Measurements from ENCODE around the gene FPGS. TPM values are rescaled to one million over a fixed set of nuclear protein-coding genes. Genes with fewer than 3 reads are reported as not detected.

Gene FPGS
- total and polyA plus RNA-seq, 3 donors from 2014 or later: 37.9 to 105 (median 99.3) TPM

DNA sequence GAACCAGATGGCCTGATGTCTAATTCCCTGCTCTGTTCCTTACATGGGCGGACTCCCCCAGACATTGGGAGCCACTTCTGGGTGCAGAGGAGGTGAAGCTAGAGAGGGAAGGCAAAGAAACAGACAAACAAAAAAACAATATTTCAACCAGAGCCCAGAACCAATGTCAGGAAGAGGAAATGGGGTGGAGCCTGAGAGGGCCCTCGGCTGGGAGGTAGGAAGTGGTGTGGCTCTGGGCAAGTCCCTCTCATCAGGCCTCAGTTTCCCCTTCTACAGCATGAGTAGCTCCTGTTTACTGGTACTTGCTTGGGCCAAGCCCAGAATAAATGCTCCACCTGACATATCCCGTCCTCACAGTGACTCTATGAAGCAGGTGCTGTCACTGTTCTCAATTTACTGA is 35.3 kb upstream of the FPGS start:
- WGBS, 2 donors: 62 to 72% methylated on average over 2 to 3 of the region's 3 CpGs
- TF ChIP-seq, protein P1, sequence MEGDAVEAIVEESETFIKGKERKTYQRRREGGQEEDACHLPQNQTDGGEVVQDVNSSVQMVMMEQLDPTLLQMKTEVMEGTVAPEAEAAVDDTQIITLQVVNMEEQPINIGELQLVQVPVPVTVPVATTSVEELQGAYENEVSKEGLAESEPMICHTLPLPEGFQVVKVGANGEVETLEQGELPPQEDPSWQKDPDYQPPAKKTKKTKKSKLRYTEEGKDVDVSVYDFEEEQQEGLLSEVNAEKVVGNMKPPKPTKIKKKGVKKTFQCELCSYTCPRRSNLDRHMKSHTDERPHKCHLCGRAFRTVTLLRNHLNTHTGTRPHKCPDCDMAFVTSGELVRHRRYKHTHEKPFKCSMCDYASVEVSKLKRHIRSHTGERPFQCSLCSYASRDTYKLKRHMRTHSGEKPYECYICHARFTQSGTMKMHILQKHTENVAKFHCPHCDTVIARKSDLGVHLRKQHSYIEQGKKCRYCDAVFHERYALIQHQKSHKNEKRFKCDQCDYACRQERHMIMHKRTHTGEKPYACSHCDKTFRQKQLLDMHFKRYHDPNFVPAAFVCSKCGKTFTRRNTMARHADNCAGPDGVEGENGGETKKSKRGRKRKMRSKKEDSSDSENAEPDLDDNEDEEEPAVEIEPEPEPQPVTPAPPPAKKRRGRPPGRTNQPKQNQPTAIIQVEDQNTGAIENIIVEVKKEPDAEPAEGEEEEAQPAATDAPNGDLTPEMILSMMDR (IDR thresholded peaks at IDR 0.05): no peak
- TF ChIP-seq POLR2A (IDR thresholded peaks at IDR 0.05): no peak
- Histone ChIP-seq H3K27me3 (no peaks in the 10 kb centered on the region), H3K4me3 (no peak overlapping the region), H3K27ac (peak overlapping the region in 1 of 2 donors; percentile 44), H3K36me3 (ENCODE audit: low read depth, missing control alignments) (no peaks in the 10 kb centered on the region), H3K9me3 (no peaks in the 10 kb centered on the region), H3K4me1 (peaks cover 7% of the 10 kb centered on the region)
- intact Hi-C loops (cut with DNase I; ENCODE audit: low total_unique reads): no loop called here
- no peak for DNase-seq

DNA sequence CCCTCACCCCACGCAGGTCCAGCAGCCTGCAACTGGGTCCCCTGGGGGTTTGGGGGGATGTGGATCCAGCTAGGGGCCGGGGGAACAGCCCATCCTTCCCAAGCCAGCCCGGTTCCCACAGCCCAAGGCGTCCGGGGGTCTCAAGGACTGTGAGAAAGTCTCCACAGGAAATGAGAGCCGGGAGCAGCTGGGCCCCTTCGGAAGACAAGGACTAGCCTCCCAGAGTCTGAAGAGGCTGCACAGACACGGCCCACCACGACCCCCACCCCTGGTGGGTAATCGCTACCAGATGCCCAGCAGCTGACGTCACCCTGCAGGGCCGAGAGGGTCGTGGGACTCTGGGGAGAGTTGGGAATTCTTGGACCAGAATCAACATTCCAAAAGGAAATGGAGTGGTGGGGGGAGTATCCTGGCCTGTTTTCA is 34.8 kb upstream of the FPGS start:
- TF ChIP-seq POLR2A (IDR thresholded peaks at IDR 0.05): no peak
- TF ChIP-seq, protein P1 (IDR thresholded peaks at IDR 0.05): no peak
- no peak for DNase-seq
- H3K4me3 ChIP-seq: no peak overlapping the region
- intact Hi-C loops (cut with DNase I; ENCODE audit: low total_unique reads): no loop called here
- H3K9me3 ChIP-seq: no peaks in the 10 kb centered on the region
- peak overlapping the region in 1 of 2 donors; percentile 44 for H3K27ac ChIP-seq
- H3K27me3 ChIP-seq: no peaks in the 10 kb centered on the region
- 62 to 65% methylated on average over 13 of the region's 13 CpGs for WGBS, 2 donors
- no peaks in the 10 kb centered on the region for H3K36me3 ChIP-seq (ENCODE audit: low read depth, missing control alignments)
- H3K4me1 ChIP-seq: peaks cover 7% of the 10 kb centered on the region

DNA sequence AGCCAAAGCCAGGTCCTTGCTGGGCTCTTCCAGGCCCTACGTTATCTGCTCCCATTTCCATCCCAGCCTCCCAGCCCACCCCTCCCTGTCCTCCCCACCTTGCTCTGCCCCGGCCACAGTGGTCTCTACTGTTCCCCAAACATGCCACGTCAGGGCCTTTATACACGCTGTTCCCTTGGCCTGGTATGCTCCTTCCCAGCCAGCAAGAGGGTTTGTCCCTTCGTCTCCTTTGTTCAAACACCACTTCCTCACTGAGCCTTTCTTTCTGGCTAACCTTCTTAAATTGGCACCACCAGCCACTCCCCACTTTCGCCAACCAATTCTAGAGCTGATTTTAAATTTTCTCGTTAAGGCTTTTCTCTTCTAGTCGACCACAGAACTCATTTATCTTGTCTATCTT is 34.0 kb upstream of the FPGS start:
- Histone ChIP-seq H3K9me3 (no peaks in the 10 kb centered on the region), H3K4me3 (no peak overlapping the region), H3K36me3 (ENCODE audit: low read depth, missing control alignments) (no peaks in the 10 kb centered on the region), H3K27me3 (no peaks in the 10 kb centered on the region), H3K27ac (peak overlapping the region in 1 of 2 donors; percentile 44), H3K4me1 (peaks cover 7% of the 10 kb centered on the region)
- WGBS, 2 donors: 71 to 77% methylated on average over 8 of the region's 8 CpGs
- no peak for DNase-seq
- intact Hi-C loops (cut with DNase I; ENCODE audit: low total_unique reads): no loop called here
- TF ChIP-seq, protein P1 (IDR thresholded peaks at IDR 0.05): no peak
- no peak for TF ChIP-seq POLR2A (IDR thresholded peaks at IDR 0.05)

DNA sequence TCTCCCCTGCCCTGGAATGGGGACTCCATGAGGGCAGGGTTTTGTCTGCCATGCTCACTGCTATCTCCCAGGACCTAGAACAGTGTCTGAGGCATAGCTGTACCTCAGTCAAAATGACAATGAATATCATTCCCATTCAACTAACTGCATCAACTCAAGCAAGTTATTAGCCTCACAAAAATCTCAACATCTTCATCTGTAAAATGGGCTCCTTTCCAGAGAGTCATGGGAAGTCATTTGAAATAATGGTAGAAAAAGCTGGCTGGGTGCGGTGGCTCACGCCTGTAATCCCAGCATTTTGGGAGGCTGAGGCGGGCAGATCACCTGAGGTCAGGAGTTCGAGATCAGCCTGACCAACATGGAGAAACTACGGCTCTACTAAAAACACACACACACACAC is 33.6 kb upstream of the FPGS start:
- WGBS, 2 donors: 95 to 98% methylated on average over 5 of the region's 5 CpGs
- H3K27ac ChIP-seq: peak overlapping the region in 1 of 2 donors; percentile 44
- peaks cover 7% of the 10 kb centered on the region for H3K4me1 ChIP-seq
- DNase-seq: no peak
- H3K4me3 ChIP-seq: no peak overlapping the region
- H3K27me3 ChIP-seq: no peaks in the 10 kb centered on the region
- TF ChIP-seq, protein P1 (IDR thresholded peaks at IDR 0.05): no peak
- TF ChIP-seq POLR2A (IDR thresholded peaks at IDR 0.05): no peak
- intact Hi-C loops (cut with DNase I; ENCODE audit: low total_unique reads): no loop called here
- no peaks in the 10 kb centered on the region for H3K9me3 ChIP-seq
- H3K36me3 ChIP-seq (ENCODE audit: low read depth, missing control alignments): no peaks in the 10 kb centered on the region

DNA sequence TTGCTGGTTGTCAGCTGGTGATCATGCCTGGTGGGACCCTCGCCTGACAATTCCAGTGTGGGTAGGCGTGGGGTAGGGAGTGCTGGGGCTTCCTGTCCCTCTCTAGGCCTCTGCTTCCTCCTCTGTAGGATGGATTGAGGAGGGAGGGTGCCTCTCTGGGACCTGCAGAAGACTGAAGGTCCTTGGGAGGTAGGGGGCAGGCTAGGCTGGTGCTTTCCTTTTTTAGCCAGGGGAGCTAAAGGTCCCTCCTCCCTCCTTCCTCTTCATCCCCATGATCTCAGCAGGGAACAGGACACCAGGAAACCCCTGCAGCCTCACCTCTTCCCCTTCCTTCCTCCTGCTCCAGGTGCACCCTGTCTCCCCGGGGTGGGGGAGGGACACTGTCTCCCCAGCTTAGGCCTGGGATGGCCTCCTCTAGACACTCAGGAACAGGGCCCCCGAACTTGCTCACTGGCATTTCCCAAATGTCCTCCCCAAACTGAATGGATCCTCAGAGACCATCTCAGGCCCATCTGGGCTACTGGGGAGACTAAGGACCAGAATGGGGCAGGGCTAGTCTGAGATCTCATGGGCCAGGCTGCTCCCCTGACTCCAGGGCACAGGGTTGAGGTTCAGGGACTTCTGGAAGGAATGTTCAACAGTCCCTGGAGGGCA is 32.6 kb upstream of the FPGS start:
- 65 to 73% methylated on average over 4 of the region's 4 CpGs for WGBS, 2 donors
- H3K27me3 ChIP-seq: no peaks in the 10 kb centered on the region
- peak overlapping the region in 1 of 2 donors; percentile 38 for H3K27ac ChIP-seq

More for the DNA sequence above, 32.6 kb upstream of the FPGS start:
- Histone ChIP-seq H3K36me3 (ENCODE audit: low read depth, missing control alignments) (no peaks in the 10 kb centered on the region), H3K4me3 (no peak overlapping the region), H3K9me3 (no peaks in the 10 kb centered on the region), H3K4me1 (peaks cover 7% of the 10 kb centered on the region)
- DNase-seq: no peak
- TF ChIP-seq POLR2A (IDR thresholded peaks at IDR 0.05): no peak
- TF ChIP-seq, protein P1 (IDR thresholded peaks at IDR 0.05): no peak
- intact Hi-C loops (cut with DNase I; ENCODE audit: low total_unique reads): no loop called here

Measured in testis (tissue), 3 donors.